Endometrium (tissue), 2 donors: Measurements from ENCODE around the gene S100A4.

ENCODE experiments used
- FAIRE-seq: peaks from 2 replicates; lab custom pipeline; 2012; peaks lifted over from hg19 to GRCh38; lab: Jason Lieb, UNC
- donor health status: control.
- donor health status: control.

The S100A4 gene

GRCh38 chr1:153547560-153548551 lies 2.2 kb upstream of the S100A4 start:
- no peak for FAIRE-seq

- no peak for FAIRE-seq
Measured at GRCh38 chr1:153546796-153547559, 1.4 kb upstream of the S100A4 start.

GRCh38 chr1:153546371-153546770 lies 765 bp upstream of the S100A4 start:
- no peak for FAIRE-seq

- FAIRE-seq: no peak
Measured at GRCh38 chr1:153544453-153545066, 1.0 kb downstream of the S100A4 start.

GRCh38 chr1:153543736-153544135 lies 1.9 kb downstream of the S100A4 start:
- no peak for FAIRE-seq

- no peak for FAIRE-seq
Measured at GRCh38 chr1:153542956-153543711, 2.5 kb downstream of the S100A4 start.

GRCh38 chr1:153541641-153542590 lies 3.7 kb downstream of the S100A4 start:
- FAIRE-seq: no peak

- FAIRE-seq: no peak
Measured at GRCh38 chr1:153540394-153541361, 4.9 kb downstream of the S100A4 start, which contains the start of gene S100A5. Gene S100A5, minus strand, starts transcription at chr1:153540934. Its CDS starts 743 bp downstream, at chr1:153540191.

- FAIRE-seq: no peak
Measured at GRCh38 chr1:153539395-153540093, 6.1 kb downstream of the S100A4 start.

GRCh38 chr1:153538315-153538821 lies 7.2 kb downstream of the S100A4 start:
- no peak for FAIRE-seq

GRCh38 chr1:153537376-153537730 lies 8.3 kb downstream of the S100A4 start:
- FAIRE-seq: no peak

GRCh38 chr1:153536671-153537375 lies 8.8 kb downstream of the S100A4 start:
- FAIRE-seq: no peak

GRCh38 chr1:153536012-153536670 lies 9.5 kb downstream of the S100A4 start:
- no peak for FAIRE-seq

- FAIRE-seq: no peak
Measured at GRCh38 chr1:153535242-153536011, 10.2 kb downstream of the S100A4 start, which contains the start of gene S100A6. Gene S100A6, minus strand, starts transcription at chr1:153535991. Its CDS starts 652 bp downstream, at chr1:153535339.

- no peak for FAIRE-seq
Measured at GRCh38 chr1:153534925-153535241, 10.7 kb downstream of the S100A4 start.

GRCh38 chr1:153534226-153534924 lies 11.2 kb downstream of the S100A4 start:
- FAIRE-seq: no peak
